ENCODE measurements around the gene ZSWIM9.

DNA sequence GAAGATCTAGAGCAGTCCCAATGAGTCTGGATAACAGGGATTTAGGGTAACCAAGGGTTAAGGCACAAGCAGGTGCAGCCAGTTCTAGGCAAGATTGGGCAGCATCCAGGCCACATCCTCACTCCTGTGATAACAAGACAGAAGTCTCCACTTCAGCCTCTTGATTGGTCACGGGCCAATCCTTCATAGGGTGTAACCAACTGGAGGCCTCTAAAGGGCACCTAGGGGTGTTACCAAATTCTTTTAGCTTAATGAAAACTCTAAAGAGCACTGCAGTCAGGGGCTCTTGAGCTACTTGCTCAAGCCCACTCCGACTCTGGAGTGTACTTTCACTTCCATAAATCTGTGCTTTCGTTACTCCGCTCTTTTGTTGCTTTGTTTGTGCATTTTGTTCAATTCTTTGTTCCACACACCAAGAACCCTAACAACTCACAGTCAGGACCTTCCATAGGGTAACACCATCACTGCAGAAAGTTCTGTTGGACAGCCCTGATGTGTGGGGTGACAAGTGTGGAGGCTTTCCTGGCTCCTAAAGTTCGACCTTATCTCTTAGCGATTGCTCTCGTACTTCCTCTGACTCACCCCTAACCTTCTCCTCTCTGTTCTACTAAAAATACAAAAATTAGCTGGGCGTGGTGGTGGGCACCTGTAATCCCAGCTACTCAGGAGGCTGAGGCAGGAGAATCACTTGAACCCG lies 36.1 kb downstream of the ZSWIM9 start:
- TF ChIP-seq POLR2AphosphoS5 (IDR thresholded peaks at IDR 0.05; ENCODE audit: borderline replicate concordance, low read depth, low read length) (no peak), EZH2 (IDR thresholded peaks at IDR 0.05) (no peak)
